HepG2 (cell line): ENCODE data around the gene TOP2A. TPM values are rescaled to one million over a fixed set of nuclear protein-coding genes. Genes with fewer than 3 reads are reported as not detected.
"Not testable (repeated sequence)": the region's sequence is repeated elsewhere in the genome, so short reads cannot be mapped to it uniquely, and the experiment has no call there.

Experiments
- ATAC-seq: fragments of 200-7000 bp; cut with Tn5 transposase; 3 replicates; pipeline ENCODE4 v1.9.1; 2020; ENCODE audit warnings: mild to moderate bottlenecking, moderate library complexity
- BruUV-seq: library from RNA; stranded (reverse); fragments of 400-500 nt; replicated peaks from 2 replicates; lab custom pipeline; 2021; lab: Mats Ljungman, UMichigan
- CTCF ChIA-PET: fragments of 300-600 bp; formaldehyde crosslinking; extraction: SDS; loops from one replicate; lab custom pipeline; 2021; ENCODE audit warnings: low total read pairs, inconsistent platforms, low intra/inter-chr PET ratio; lab: Yijun Ruan, JAX
- POLR2A ChIA-PET: fragments of 350-600 bp; sonication (Branson Sonifier 250); formaldehyde crosslinking; loops from one replicate; lab custom pipeline; 2020; ENCODE audit warnings: antibody characterized with exemption, inconsistent platforms; lab: Yijun Ruan, JAX
- DNase-seq: peaks from one replicate; pipeline ENCODE4 v3.0.0-alpha.2; 2015; ENCODE audit warnings: low spot score
- FAIRE-seq: peaks from 3 replicates; lab custom pipeline; 2011; peaks lifted over from hg19 to GRCh38; lab: Jason Lieb, UNC
- H2AFZ ChIP-seq: one replicate; pipeline ENCODE4 v1.6.1; 2011; ENCODE audit warnings: low read length, inconsistent platforms
- H3K27ac ChIP-seq: fragments of 300-600 bp; 3 replicates; pipeline ENCODE4 v1.8.0; 2011; ENCODE audit warnings: mixed run types, mild to moderate bottlenecking, mixed read lengths, low read length, inconsistent platforms; ENCODE audit not compliant: insufficient read depth; ENCODE audit errors: extremely low read length
- H3K27me3 ChIP-seq, 2 experiments: fragments of 200-600 bp in 1 of 2; 2 replicates in 1 of 2; 3 replicates in 1 of 2; pipeline versions ENCODE4 v1.6.0 to v1.8.0; 2011; ENCODE audit warnings: low read length in 2 of 2, mild to moderate bottlenecking in 2 of 2, moderate library complexity in 2 of 2, inconsistent platforms in 1 of 2; ENCODE audit not compliant: insufficient read depth in 2 of 2, control insufficient read depth in 1 of 2
- H3K36me3 ChIP-seq, 2 experiments: fragments of 200-600 bp in 1 of 2; replicated peaks in 1 of 2; 2 replicates in 1 of 2; 3 replicates in 1 of 2; pipeline versions ENCODE4 v1.5.1 to v1.8.0; 2011; ENCODE audit warnings: low read length in 2 of 2, inconsistent platforms in 1 of 2; ENCODE audit not compliant: insufficient read depth in 2 of 2, control insufficient read depth in 1 of 2
- H3K4me1 ChIP-seq: 2 replicates; pipeline ENCODE4 v1.5.1; 2012; ENCODE audit warnings: low read length, inconsistent platforms; ENCODE audit not compliant: insufficient read depth
- H3K4me2 ChIP-seq: 2 replicates; pipeline ENCODE4 v1.6.0; 2011; ENCODE audit warnings: low read depth, low read length, inconsistent platforms
- H3K4me3 ChIP-seq, 3 experiments: fragments of 200-600 bp in 1 of 3; sonication (generic), shearing (Covaris generic) in 1 of 3; replicated peaks in 1 of 3; 2 replicates each; pipeline ENCODE4 v1.5.1; 2011 to 2016; ENCODE audit warnings: low read length in 3 of 3, inconsistent platforms in 2 of 3, low read depth in 2 of 3, mild to moderate bottlenecking in 2 of 3, control low read depth in 1 of 3, mixed read lengths in 1 of 3; ENCODE audit not compliant: insufficient read depth in 1 of 3
- H3K79me2 ChIP-seq: one replicate; pipeline ENCODE4 v1.6.1; 2011; ENCODE audit warnings: low read length, inconsistent platforms; ENCODE audit not compliant: insufficient read depth
- H3K9ac ChIP-seq: 2 replicates; pipeline ENCODE4 v1.6.0; 2011; ENCODE audit warnings: mild to moderate bottlenecking, low read depth, low read length, inconsistent platforms; ENCODE audit not compliant: insufficient read depth
- H3K9me3 ChIP-seq: 2 replicates; pipeline ENCODE4 v1.5.1; 2012; ENCODE audit warnings: mild to moderate bottlenecking, low read length
- H4K20me1 ChIP-seq: 2 replicates; pipeline ENCODE4 v1.6.0; 2011; ENCODE audit warnings: inconsistent platforms, mild to moderate bottlenecking, low read length, moderate library complexity; ENCODE audit not compliant: insufficient read depth
- CREB3 ChIP-seq: sonication (generic); formaldehyde crosslinking; IDR thresholded peaks from 2 replicates; pipeline ENCODE4 v1.5.0; 2020; ENCODE audit warnings: missing genetic modification reagents
- DDIT3 ChIP-seq: sonication (generic); formaldehyde crosslinking; IDR thresholded peaks from 2 replicates; pipeline ENCODE4 v1.4.0; 2020; ENCODE audit warnings: mild to moderate bottlenecking, missing genetic modification reagents
- GTF2F1 ChIP-seq: fragments of 150-350 bp; IDR thresholded peaks from 2 replicates; pipeline ENCODE4 v1.6.1; 2014; ENCODE audit warnings: low read length
- HMG20B ChIP-seq: conservative IDR thresholded peaks from 2 replicates; pipeline ENCODE4 v1.6.1; 2016; ENCODE audit warnings: missing genetic modification reagents, missing compliant biosample characterization
- KAT7 ChIP-seq: IDR thresholded peaks from 2 replicates; pipeline ENCODE4 v1.6.1; 2018; ENCODE audit warnings: borderline replicate concordance, missing compliant biosample characterization
- KDM1A ChIP-seq: IDR thresholded peaks from 2 replicates; pipeline ENCODE4 v1.6.1; 2016; ENCODE audit warnings: missing compliant biosample characterization
- KMT2A ChIP-seq: sonication (generic); formaldehyde crosslinking; IDR thresholded peaks from 2 replicates; pipeline ENCODE4 v1.4.0; 2020; ENCODE audit warnings: missing genetic modification reagents
- MEIS1 ChIP-seq: sonication (generic); formaldehyde crosslinking; IDR thresholded peaks from 2 replicates; pipeline ENCODE4 v1.9.0; 2021; ENCODE audit warnings: mild to moderate bottlenecking, missing genetic modification reagents, moderate library complexity, borderline replicate concordance
- NCOA1 ChIP-seq: sonication (generic); formaldehyde crosslinking; IDR thresholded peaks from 2 replicates; pipeline ENCODE4 v1.9.0; 2021; ENCODE audit warnings: missing genetic modification reagents
- RXRB ChIP-seq: IDR thresholded peaks from 2 replicates; pipeline ENCODE4 v1.6.1; 2016; ENCODE audit warnings: borderline replicate concordance, missing genetic modification reagents, missing compliant biosample characterization
- SMC3 ChIP-seq: IDR thresholded peaks from 2 replicates; pipeline ENCODE4 v1.6.1; 2011; ENCODE audit warnings: low read length, improper control_type of control experiment
- YY1 ChIP-seq: IDR thresholded peaks from 2 replicates; pipeline ENCODE4 v1.6.1; 2011; ENCODE audit warnings: low read length, low read depth, moderate library complexity, mild to moderate bottlenecking; ENCODE audit not compliant: insufficient read depth, insufficient replicate concordance
- ZBTB2 ChIP-seq: sonication (generic); formaldehyde crosslinking; IDR thresholded peaks from 2 replicates; pipeline ENCODE4 v1.8.0; 2022; ENCODE audit warnings: low read depth, missing genetic modification reagents
- ZFP36 ChIP-seq: fragments of 150-350 bp; IDR thresholded peaks from 2 replicates; pipeline ENCODE4 v1.6.1; 2018; ENCODE audit warnings: borderline replicate concordance, low read length, low read depth; ENCODE audit not compliant: partially characterized antibody
- ZNF317 ChIP-seq: sonication (generic); formaldehyde crosslinking; IDR thresholded peaks from 2 replicates; pipeline ENCODE4 v1.5.0; 2020; ENCODE audit warnings: mild to moderate bottlenecking, missing genetic modification reagents
- ZNF772 ChIP-seq: sonication (generic); formaldehyde crosslinking; IDR thresholded peaks from 2 replicates; pipeline ENCODE4 v1.5.0; 2020; ENCODE audit warnings: mild to moderate bottlenecking, missing genetic modification reagents
- WGBS: methylation state at CpG from one replicate; pipeline ENCODE4 v1.1.6; 2017; ENCODE audit warnings: low lambda C conversion rate; 5-methylcytosine and 5-hydroxymethylcytosine counted together
- in situ Hi-C: cut with HindIII; loops from 2 replicates; pipeline ENCODE4 v1.10.0; 2017; ENCODE audit warnings: low pct_unique_long_range_greater_than_20kb; ENCODE audit not compliant: extremely low pct_ligation_motif_present
- intact Hi-C: fragments of 100-400 bp; cut with micrococcal nuclease; formaldehyde crosslinking; loops from one replicate; pipeline ENCODE4 v1.10.0; 2022; ENCODE audit not compliant: unreplicated experiment
- polyA plus RNA-seq, 8 experiments: library from polyadenylated mRNA; depleted of rRNA in 3 of 8; stranded (reverse) in 7 of 8; unstranded in 1 of 8; fragments of >200 nt; fragmentation: Illumina TruSeq in 4 of 8; extraction: Trizol in 4 of 8; gene quantifications; 2 replicates each; pipeline versions ENCODE4 v1.2.1 to v1.2.3, GENCODE V29; 2011 to 2016; ENCODE audit warnings: low read depth in 4 of 8, missing spikeins in 1 of 8, mixed read lengths in 1 of 8; ENCODE audit not compliant: insufficient read depth in 1 of 8
- total RNA-seq, 5 experiments: library from RNA; depleted of rRNA; stranded (reverse); fragments of >200 nt; fragmentation: Illumina TruSeq; extraction: Trizol; gene quantifications; 2 replicates each; pipeline ENCODE4 v1.2.3, GENCODE V29; 2016; ENCODE audit warnings: low read depth in 1 of 5

TOP2A gene
- total and polyA plus RNA-seq, 2 of the 13 experiments (the other 11 are each of a cell fraction or from before 2014, with no cell fraction given) = 108 to 327 TPM

GRCh38 chr17:40369923-40370322, 47.8 kb downstream of the TOP2A start:
- ChIA-PET POLR2A (no interaction called here), CTCF (no interaction called here)
- in situ Hi-C loops = no loop called here
- Histone ChIP-seq H3K79me2 (no peaks in the 10 kb centered on the region), H3K4me1 (peaks cover 22% of the 10 kb centered on the region), H3K9me3 (peaks cover 6% of the 10 kb centered on the region; the same call in 1 of the 2 replicates), H4K20me1 (no peaks in the 10 kb centered on the region), H2AFZ (no peak overlapping the region), H3K4me3 (no peak overlapping the region), H3K9ac (no peak overlapping the region), H3K27ac (no peak overlapping the region), H3K4me2 (no peak overlapping the region), H3K36me3 (no peaks in the 10 kb centered on the region), H3K27me3 (no peaks in the 10 kb centered on the region)
- no peak for FAIRE-seq
- BruUV-seq = no TSS peak
- DNase-seq = no peak
- intact Hi-C loops = no loop called here
- WGBS = 81% methylated on average over 7 of the region's 7 CpGs
- TF ChIP-seq KAT7 (CRISPR knock-in tag) (no peak), CREB3 (no peak), HMG20B (CRISPR knock-in tag) (no peak), ZNF317 (CRISPR knock-in tag) (no peak), KMT2A (CRISPR knock-in tag) (no peak), YY1 (no peak), RXRB (CRISPR knock-in tag) (no peak), SMC3 (no peak), DDIT3 (CRISPR knock-in tag) (no peak), KDM1A (no peak), GTF2F1 (no peak), MEIS1 (CRISPR knock-in tag) (no peak), ZFP36 (no peak), NCOA1 (CRISPR knock-in tag) (no peak), ZBTB2 (CRISPR knock-in tag) (no peak), ZNF772 (CRISPR knock-in tag) (no peak)
- ATAC-seq = no peak

GRCh38 chr17:40367728-40368127, 50.0 kb downstream of the TOP2A start:
- H3K36me3 ChIP-seq, H3K27me3 ChIP-seq, intact Hi-C loops, H2AFZ ChIP-seq, H3K9me3 ChIP-seq, in situ Hi-C loops, H3K4me2 ChIP-seq, H3K79me2 ChIP-seq, CTCF ChIA-PET, H3K27ac ChIP-seq, H3K4me3 ChIP-seq, ATAC-seq, DNase-seq, H3K9ac ChIP-seq, FAIRE-seq, BruUV-seq, POLR2A ChIA-PET, H4K20me1 ChIP-seq: not testable (repeated sequence)
- 79% methylated on average over 9 of the region's 9 CpGs for WGBS
- peaks cover 26% of the 10 kb centered on the region for H3K4me1 ChIP-seq
